GM06990 (cell line): ENCODE measurements around the gene AK1.

ENCODE experiments used
- DNase-seq: peaks from one replicate; pipeline ENCODE4 v3.0.0-alpha.2; 2011; ENCODE audit not compliant: insufficient read length; ENCODE audit errors: extremely low read depth
- H3K27me3 ChIP-seq: replicated peaks from 2 replicates; pipeline ENCODE4 v1.6.0; 2011; ENCODE audit warnings: low read length; ENCODE audit not compliant: control insufficient read depth, insufficient read depth
- H3K36me3 ChIP-seq: 2 replicates; pipeline ENCODE4 v1.5.1; 2011; ENCODE audit warnings: low read length; ENCODE audit not compliant: control insufficient read depth, insufficient read depth
- H3K4me3 ChIP-seq: replicated peaks from 2 replicates; pipeline ENCODE4 v1.5.1; 2011; ENCODE audit warnings: low read depth, mild to moderate bottlenecking, control low read depth, low read length
- CTCF ChIP-seq: IDR thresholded peaks from 2 replicates; pipeline ENCODE4 v1.5.1; 2011; ENCODE audit warnings: low read length, control low read depth, mild to moderate bottlenecking, inconsistent platforms; ENCODE audit not compliant: insufficient read depth, poor library complexity, severe bottlenecking

The AK1 gene

GRCh38 chr9:127863191-127863621 is 14.3 kb downstream of the AK1 start:
- DNase-seq, result no peak
- TF ChIP-seq CTCF, result no peak
- no peak overlapping the region for H3K4me3 ChIP-seq
- no peaks in the 10 kb centered on the region for H3K36me3 ChIP-seq
- no peaks in the 10 kb centered on the region for H3K27me3 ChIP-seq

GRCh38 chr9:127862075-127863011 is 15.1 kb downstream of the AK1 start:
- peak; percentile 40 for DNase-seq
- Histone ChIP-seq H3K36me3 (no peaks in the 10 kb centered on the region), H3K4me3 (no peak overlapping the region), H3K27me3 (no peaks in the 10 kb centered on the region)
- no peak for TF ChIP-seq CTCF

- Histone ChIP-seq H3K27me3 (no peaks in the 10 kb centered on the region), H3K4me3 (no peak overlapping the region), H3K36me3 (no peaks in the 10 kb centered on the region)
- no peak for TF ChIP-seq CTCF
- no peak for DNase-seq
Observed at GRCh38 chr9:127860779-127861178, 16.7 kb downstream of the AK1 start.

GRCh38 chr9:127860260-127860659 is 17.2 kb downstream of the AK1 start:
- TF ChIP-seq CTCF, result no peak
- Histone ChIP-seq H3K36me3 (no peaks in the 10 kb centered on the region), H3K4me3 (no peak overlapping the region), H3K27me3 (no peaks in the 10 kb centered on the region)
- DNase-seq, result no peak

GRCh38 chr9:127858041-127858512 is 19.4 kb downstream of the AK1 start:
- Histone ChIP-seq H3K36me3 (no peaks in the 10 kb centered on the region), H3K27me3 (no peaks in the 10 kb centered on the region), H3K4me3 (no peak overlapping the region)
- DNase-seq, result no peak
- no peak for TF ChIP-seq CTCF

GRCh38 chr9:127857278-127857677 is 20.2 kb downstream of the AK1 start:
- no peaks in the 10 kb centered on the region for H3K27me3 ChIP-seq
- H3K4me3 ChIP-seq, result no peak overlapping the region
- DNase-seq, result no peak
- TF ChIP-seq CTCF, result no peak
- H3K36me3 ChIP-seq, result no peaks in the 10 kb centered on the region
